CD4-positive, alpha-beta T cell treated with Interferon alpha-2 for 1 hour (primary cell): ENCODE data around the gene KCNMA1.

Experiments
- DNase-seq, 2 donors: peaks; one replicate each; pipeline ENCODE4 v3.0.0-alpha.2; 2020 to 2022

The KCNMA1 gene

DNA sequence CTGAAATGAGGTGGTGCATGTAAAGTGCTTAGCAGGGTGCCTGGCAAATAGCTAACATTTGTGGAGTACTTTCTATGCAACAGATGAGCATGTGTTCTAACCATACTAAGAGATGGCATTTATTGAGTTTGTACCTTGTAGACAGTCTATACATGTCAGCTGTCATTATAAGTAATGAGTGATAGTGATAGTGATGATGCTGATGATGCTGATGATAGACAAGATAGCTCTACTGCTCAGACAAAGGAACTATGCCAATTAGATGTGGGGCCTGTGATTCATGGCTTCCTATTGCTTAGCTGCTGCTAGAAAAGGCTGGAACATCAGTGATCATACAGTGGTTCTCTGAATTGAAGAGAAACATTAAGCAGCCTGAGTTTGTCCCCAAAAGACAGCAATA is 585.8 kb downstream of the KCNMA1 start:
- DNase-seq: no peak

GRCh38 chr10:77049896-77050295 is 587.7 kb downstream of the KCNMA1 start:
- DNase-seq: no peak

DNA sequence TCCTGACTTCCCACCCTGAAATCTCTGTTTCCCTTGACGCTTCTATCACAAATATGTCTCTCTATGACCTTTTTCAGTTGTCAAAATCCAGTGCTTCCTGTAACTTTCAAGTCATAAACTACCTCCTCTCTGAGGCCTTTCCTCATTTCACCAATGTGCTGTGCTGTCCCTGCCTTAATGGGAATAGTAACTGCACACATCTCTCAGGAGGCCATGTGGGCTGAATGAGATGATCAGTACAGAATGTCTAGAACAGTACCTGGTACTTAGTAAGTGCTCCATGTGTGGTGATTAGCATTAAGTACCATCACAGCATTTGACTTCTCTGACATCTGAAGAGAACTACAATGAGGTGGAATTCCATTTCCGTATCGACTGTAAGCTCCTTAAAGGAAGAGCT is 588.5 kb downstream of the KCNMA1 start:
- DNase-seq: no peak

DNA sequence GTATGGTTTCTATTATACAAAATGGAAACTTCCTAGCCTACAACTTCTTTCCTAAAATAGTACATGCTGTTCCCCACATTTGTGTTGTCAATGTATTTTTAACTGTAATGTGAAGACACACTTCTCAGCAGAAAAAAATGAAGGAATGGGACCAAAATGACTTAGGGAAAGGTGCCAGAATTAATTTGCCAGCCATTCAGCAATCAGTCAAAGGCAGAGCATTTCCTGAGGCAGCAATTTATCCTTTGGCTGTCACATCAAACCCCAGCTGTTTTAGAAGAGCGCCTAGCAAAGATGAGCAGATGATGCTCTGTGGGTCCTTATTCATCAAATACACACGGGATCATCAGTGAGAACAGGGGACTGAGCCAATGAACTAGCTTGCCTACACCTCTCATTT is 592.5 kb downstream of the KCNMA1 start:
- DNase-seq: no peak

GRCh38 chr10:77043420-77043763 is 594.2 kb downstream of the KCNMA1 start:
- DNase-seq: no peak

- DNase-seq: no peak
Observed at GRCh38 chr10:77042706-77043419, 594.7 kb downstream of the KCNMA1 start.

GRCh38 chr10:77041636-77042258 is 595.9 kb downstream of the KCNMA1 start:
- peak in 1 of 2 donors; percentile 6 for DNase-seq

DNA sequence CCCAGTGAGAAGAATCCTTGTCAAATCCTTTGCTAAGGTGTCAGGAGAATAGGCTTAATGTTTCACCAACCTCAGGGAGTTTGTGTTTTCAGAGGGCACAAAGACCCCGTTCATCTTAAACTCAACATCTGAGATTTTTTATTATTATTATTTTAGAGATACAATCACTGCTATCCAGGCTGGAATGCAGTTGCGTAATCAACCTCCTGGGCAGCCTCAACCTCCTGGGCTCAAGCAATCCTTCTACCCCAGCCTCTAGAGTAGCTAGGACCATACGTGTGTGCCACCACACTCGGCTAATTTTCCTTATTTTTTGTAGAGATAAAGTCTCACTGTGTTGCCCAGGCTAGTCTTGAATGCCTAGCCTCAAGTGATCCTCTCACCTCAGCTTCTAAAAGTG is 599.2 kb downstream of the KCNMA1 start:
- DNase-seq: no peak

DNA sequence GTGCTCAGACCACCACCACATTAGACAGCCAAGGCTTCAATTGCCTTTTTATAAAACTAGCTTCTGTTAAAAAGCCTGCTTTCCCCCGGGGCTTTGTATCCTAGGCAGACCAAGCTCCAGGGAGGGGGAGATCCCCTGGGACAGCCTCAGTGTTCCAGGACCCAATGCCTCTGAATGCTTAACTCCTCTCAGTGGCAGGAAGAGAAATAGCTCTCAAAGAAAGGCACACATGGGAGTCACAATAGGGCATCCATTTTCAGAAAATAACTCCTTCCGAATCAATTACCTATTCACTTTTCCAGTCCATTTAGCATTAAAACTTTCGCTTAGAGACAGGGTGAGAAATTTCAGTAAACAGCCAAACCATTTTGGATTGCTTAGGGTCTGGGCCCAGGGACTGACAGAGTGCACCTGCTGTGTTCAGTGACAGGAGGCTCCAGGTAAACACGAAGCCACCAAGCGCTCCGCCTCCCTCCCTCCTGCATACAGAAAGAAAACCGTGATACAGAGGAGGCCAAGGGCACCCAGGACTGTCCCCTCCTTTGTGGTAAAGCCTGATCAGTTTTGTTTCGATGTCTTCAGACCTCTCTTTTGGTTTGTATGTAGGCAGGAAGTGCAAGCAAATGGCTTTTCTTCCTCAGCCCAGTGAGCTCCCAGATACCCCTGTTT is 599.7 kb downstream of the KCNMA1 start:
- no peak for DNase-seq

DNA sequence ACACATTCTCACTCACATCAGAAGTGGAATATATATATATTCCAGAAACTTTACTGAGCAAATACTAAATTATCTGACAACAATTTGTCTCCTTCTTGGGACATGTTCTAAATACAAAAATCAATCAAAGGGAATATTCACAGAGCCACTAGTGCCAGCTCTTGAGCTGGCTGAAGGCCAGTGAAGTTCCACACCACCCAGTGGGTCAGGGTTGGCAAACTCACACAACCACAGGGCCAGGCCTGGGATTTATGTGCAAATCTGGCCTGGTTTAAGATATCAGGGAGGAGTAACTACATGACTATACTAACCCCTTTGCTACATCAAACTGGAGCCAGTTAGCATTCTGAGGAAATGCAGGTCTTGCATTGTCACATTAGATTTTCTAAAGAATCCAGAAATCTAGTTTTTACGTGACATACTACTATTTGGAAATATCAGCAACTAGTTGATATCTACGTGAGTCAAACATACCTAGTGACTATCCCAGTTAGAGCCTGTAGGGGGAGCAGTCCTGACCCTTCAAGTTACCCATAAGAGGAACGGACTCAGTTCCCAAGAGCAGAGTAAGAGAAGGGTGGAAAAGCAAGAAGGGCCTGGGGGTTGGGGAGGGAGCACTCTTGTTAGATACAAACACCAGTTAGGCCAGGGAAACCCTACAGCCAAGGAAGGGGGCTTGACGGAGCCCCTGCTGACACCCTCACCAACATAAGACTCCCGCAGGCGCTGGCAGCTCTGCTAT is 600.4 kb downstream of the KCNMA1 start:
- no peak for DNase-seq

DNA sequence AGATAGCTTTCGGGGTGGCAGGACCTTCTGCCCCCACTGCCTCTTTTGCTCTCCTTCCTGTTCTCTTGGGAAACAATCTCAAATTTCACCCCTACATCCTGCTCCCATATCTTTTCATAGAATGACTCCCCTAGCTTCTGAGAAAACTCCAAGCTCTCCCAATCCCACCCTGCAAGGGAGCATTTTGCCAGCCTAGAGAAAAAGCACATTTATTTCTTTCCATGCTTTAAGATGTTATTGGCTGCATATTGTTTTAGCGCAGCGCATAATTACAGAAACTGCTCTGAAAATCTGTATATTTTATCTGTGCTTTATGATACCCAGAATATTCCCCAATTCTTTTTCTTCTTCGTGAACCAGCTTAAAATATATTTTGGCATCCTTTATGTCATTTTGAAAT is 601.3 kb downstream of the KCNMA1 start:
- DNase-seq: no peak

DNA sequence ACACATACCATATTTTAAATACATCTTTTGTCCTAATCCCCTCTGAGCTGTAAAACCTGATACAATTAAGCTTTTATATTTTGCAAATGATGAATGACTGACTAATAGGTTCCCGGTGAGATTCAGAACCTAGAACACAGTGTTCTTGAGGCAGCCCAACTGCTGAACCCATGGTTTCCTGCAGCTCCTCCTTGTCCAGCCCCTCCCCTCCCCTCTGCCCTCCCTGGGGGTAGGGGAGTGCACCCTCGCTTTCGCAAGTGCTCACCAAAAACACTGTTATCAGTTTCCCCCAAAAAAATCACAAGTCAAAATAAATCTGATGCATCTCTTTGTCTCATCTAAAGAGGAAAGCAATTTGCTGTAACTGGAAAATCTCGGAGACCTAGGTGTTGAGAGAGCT is 602.8 kb downstream of the KCNMA1 start:
- DNase-seq: no peak

- no peak for DNase-seq
Observed at GRCh38 chr10:77034240-77034639, 603.4 kb downstream of the KCNMA1 start.

- no peak for DNase-seq
Observed at GRCh38 chr10:77032188-77032570, 605.4 kb downstream of the KCNMA1 start.

DNA sequence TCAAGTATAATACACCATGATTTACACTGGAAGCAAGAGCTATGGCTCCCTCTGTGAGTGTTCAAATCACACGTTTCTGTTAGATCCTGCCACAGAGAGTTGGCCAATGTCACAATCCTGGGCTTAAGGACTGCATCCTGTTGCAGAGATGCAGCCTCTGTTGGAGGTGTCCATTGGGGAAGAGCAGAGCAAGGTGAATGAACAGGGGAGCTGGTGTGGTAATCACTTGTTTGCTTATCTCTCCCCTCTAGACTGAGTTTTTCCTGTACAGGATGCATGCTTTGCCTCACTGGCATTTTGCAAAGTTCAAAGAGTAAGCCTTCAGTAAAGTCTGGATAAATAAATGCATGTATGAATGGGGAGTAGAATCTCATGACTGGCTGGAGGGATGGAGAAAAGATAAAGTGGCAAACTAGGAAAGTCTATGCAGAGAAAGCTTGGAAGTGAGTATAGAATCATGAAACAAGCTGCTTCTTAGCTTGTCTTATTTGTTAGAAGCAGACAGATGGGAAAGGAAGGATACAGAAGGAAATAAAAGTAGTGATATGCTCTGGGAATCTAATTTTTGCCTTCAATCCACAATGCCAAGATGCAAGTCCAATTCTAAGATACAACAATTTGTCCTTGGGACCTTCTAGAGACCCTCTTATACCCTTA is 605.9 kb downstream of the KCNMA1 start:
- DNase-seq: no peak

- no peak for DNase-seq
Observed at GRCh38 chr10:77030974-77031373, 606.6 kb downstream of the KCNMA1 start.

DNA sequence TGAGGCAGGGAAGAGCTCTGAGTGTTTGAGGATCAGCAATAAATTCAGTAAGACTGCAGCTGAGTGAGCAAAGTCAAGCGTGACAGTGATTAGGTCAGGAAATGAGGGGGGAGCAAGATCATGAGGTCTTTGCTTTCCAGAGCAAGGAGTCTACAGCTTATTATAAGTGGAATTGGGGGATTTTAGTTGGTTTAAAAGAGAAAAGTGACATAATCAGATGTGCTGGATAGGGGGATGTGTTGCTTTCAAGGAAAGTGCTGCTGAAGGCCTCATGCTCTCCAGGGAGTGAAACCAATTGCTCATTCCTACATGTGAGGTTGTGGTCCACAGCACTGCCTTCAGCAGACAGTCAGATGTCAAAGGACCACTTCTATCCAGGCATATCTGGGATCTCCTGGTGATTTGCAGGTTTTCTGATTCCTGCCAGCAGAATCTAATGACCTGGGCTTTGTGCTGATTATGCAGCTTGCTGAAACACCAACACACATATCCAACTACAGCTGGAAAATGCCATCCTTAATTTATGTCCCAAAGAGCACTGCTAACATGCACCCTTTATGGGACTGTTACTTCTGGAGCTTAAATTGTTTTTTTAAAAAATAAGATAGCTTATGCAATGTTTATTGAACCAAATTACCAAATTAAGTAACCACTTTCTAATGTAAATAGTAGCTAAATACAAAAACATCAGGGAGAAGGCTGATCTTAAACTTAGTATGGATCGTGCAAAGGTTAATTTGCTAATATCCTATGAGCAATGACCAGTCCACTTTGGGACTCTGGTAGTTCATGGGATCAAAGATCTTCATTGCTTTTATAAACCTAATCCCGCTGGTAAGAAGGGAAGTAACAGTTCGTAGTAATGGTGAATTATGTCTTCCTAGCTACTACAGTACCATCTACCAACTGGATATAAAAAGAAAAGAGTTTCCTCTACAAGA is 607.6 kb downstream of the KCNMA1 start:
- DNase-seq: no peak

DNA sequence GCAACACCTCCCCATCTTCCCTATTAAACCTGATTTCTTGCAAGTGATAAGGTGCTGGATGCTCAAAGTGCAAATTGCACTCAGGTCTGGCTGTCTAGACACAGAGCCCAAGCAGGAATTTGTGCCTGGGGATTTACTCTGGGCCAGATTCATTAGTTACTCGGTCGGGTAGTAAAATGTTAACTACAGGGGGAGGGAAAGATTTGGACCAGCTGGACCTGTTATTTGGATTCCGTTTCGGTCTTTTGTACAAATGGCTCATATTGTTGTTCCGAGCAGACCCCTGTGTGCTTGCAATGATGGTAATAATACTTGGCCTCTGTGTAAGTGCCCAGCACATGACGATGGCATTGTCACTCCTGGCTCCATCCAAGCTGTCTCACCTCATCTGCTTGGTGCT is 609.6 kb downstream of the KCNMA1 start:
- DNase-seq: no peak

DNA sequence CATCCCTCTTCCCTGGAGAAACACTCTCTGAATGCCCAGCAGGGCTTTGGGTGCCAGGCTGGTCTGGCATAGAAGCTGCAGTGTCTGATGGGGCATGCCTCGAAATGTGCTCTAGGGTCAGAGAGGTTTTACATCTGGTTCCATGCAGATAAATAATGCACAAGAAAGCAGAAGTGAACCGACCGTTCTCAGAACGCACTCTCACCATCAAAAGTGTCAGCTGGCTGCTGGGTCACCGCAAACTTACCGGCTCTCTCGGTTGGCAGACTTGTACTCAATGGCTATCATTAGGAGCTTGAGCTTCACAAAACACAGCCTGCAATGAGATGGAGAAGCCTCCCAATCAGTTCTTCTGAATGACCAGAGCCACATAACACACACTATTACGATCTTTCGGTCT is 610.0 kb downstream of the KCNMA1 start:
- DNase-seq: no peak

- no peak for DNase-seq
Observed at GRCh38 chr10:77027141-77027540, 610.5 kb downstream of the KCNMA1 start.

- no peak for DNase-seq
Observed at GRCh38 chr10:77026148-77026547, 611.5 kb downstream of the KCNMA1 start.

- no peak for DNase-seq
Observed at GRCh38 chr10:77024461-77024860, 613.1 kb downstream of the KCNMA1 start.
